ENCODE data around the gene EDA. TPM values are rescaled to one million over a fixed set of nuclear protein-coding genes. Genes with fewer than 3 reads are reported as not detected.

EDA gene
- total RNA-seq (1 to 10 TPM; 3.6 to 6.4 (median 4.1) TPM), polyA plus RNA-seq (1 to 10 TPM in 2 of 3 donors, under 1 TPM in 1; 0.82 to 1.4 (median 1.2) TPM)

DNA sequence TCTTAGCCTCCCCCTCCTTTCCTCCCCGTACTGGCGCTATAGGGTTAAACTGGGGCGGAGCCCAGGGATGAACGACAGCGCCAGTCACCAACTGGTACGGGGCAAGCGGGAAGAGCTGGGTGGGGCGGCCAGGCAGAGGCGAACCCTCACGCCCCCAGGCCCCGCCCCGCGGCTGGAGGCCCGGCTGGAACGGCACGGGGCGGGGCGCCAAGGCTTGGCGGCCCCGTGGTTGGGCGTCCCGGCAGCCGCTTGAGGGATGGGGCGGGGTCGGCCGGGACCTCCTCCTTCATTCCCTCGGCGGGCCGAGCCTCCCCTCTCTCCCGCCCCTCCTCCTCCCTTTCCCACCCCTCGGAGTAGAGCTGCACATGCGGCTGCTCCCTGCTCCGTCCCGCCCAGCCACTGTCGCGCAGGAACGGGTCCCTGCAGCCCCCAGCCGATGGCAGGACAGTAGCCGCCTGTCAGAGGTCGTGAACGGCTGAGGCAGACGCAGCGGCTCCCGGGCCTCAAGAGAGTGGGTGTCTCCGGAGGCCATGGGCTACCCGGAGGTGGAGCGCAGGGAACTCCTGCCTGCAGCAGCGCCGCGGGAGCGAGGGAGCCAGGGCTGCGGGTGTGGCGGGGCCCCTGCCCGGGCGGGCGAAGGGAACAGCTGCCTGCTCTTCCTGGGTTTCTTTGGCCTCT, at the start of gene EDA:
EDA (plus strand) TSS at position 335 of the 678 bp plus-strand sequence.
- 0 to 1% methylated on average over 56 of the region's 56 CpGs for WGBS, 2 donors

DNA sequence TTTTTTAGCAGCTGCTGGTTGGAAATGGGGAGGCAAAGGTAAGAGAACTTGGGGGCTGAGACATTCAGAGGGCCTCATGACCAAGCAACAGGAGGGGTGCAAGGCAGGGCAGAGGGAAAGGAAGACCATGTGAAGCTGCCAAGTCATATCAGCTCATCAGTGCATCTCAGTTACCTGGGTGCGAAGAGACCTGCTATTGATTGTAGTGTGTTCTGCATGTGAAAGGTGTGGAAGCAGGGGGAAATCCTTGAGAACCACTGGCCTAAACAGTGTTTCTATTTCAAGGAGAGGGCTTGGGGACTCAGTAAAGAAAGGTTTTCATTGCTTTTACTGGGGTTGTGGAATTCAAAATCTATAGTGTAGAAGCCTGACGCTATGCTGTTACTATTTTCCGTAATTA, 47.1 kb upstream of the EDA start:
- Histone ChIP-seq H3K27ac (no peak overlapping the region), H3K36me3 (no peaks in the 10 kb centered on the region), H3K4me1 (no peaks in the 10 kb centered on the region), H3K27me3 (no peaks in the 10 kb centered on the region), H3K4me3 (no peak overlapping the region), H3K9me3 (no peaks in the 10 kb centered on the region)
- no peak for DNase-seq
- intact Hi-C loops (cut with DNase I), result no loop called here
- TF ChIP-seq POLR2A (IDR thresholded peaks at IDR 0.05) (no peak), CTCF (IDR thresholded peaks at IDR 0.05) (no peak), POLR2AphosphoS5 (IDR thresholded peaks at IDR 0.05) (no peak), EP300 (IDR thresholded peaks at IDR 0.05) (no peak)
- WGBS, 2 donors, result 91 to 93% methylated on average over 3 of the region's 3 CpGs

More for the DNA sequence above, at the start of gene EDA:
- peak within 1 kb of the TSS; percentile 42 to 72 (median 48) for H3K27ac ChIP-seq
- peak within 1 kb of the TSS; percentile 44 to 65 (median 62) for H3K4me3 ChIP-seq
- H3K36me3 ChIP-seq, result no peaks in the 10 kb centered on the region
- H3K27me3 ChIP-seq, result no peaks in the 10 kb centered on the region
- no peaks in the 10 kb centered on the region for H3K9me3 ChIP-seq
- no peak for TF ChIP-seq CTCF (IDR thresholded peaks at IDR 0.05)
- TF ChIP-seq EP300 (IDR thresholded peaks at IDR 0.05), result no peak
- peak in 1 of 4 donors; percentile 4 for TF ChIP-seq POLR2AphosphoS5 (IDR thresholded peaks at IDR 0.05)
- TF ChIP-seq POLR2A (IDR thresholded peaks at IDR 0.05), result no peak
- peaks cover 0 to 4% (median 0%) of the 10 kb centered on the region in 4 donors for H3K4me1 ChIP-seq
- DNase-seq, result peak; percentile 92
- intact Hi-C loops (cut with DNase I), result loop anchor here (5.0 kb wide), 1 partner anchor 516 kb away; the partner anchor contains the start of gene IGBP1

GRCh38 chrX:69597399-69597798, 18.5 kb upstream of the EDA start:
- intact Hi-C loops (cut with DNase I), result no loop called here
- TF ChIP-seq POLR2AphosphoS5 (IDR thresholded peaks at IDR 0.05) (no peak), POLR2A (IDR thresholded peaks at IDR 0.05) (no peak), EP300 (IDR thresholded peaks at IDR 0.05) (no peak), CTCF (IDR thresholded peaks at IDR 0.05) (no peak)
- Histone ChIP-seq H3K27ac (no peak overlapping the region), H3K9me3 (no peaks in the 10 kb centered on the region), H3K4me1 (no peaks in the 10 kb centered on the region), H3K4me3 (no peak overlapping the region), H3K27me3 (no peaks in the 10 kb centered on the region), H3K36me3 (no peaks in the 10 kb centered on the region)
- WGBS, 2 donors, result 63 to 69% methylated on average over 1 of the region's 1 CpG
- DNase-seq, result no peak

GRCh38 chrX:69600182-69600581, 15.7 kb upstream of the EDA start:
- DNase-seq, result no peak
- Histone ChIP-seq H3K27me3 (no peaks in the 10 kb centered on the region), H3K36me3 (no peaks in the 10 kb centered on the region), H3K4me1 (no peaks in the 10 kb centered on the region), H3K4me3 (no peak overlapping the region), H3K9me3 (no peaks in the 10 kb centered on the region), H3K27ac (no peak overlapping the region)
- 91% methylated on average over 3 of the region's 3 CpGs for WGBS, 2 donors
- intact Hi-C loops (cut with DNase I), result no loop called here
- TF ChIP-seq POLR2A (IDR thresholded peaks at IDR 0.05) (no peak), CTCF (IDR thresholded peaks at IDR 0.05) (no peak), POLR2AphosphoS5 (IDR thresholded peaks at IDR 0.05) (no peak)
